Globus pallidus (tissue), 1 donor: ENCODE data around the gene GRHL3.

Experiments used
- DNase-seq: peaks from one replicate; pipeline ENCODE4 v3.0.0-alpha.2; 2015; ENCODE audit warnings: low spot score

Gene GRHL3

GRCh38 chr1:24344090-24344742, 25.1 kb downstream of the GRHL3 start:
- DNase-seq, result no peak

- DNase-seq, result no peak
These were observed 26.2 kb downstream of the GRHL3 start for GRCh38 chr1:24345334-24345733.

DNA sequence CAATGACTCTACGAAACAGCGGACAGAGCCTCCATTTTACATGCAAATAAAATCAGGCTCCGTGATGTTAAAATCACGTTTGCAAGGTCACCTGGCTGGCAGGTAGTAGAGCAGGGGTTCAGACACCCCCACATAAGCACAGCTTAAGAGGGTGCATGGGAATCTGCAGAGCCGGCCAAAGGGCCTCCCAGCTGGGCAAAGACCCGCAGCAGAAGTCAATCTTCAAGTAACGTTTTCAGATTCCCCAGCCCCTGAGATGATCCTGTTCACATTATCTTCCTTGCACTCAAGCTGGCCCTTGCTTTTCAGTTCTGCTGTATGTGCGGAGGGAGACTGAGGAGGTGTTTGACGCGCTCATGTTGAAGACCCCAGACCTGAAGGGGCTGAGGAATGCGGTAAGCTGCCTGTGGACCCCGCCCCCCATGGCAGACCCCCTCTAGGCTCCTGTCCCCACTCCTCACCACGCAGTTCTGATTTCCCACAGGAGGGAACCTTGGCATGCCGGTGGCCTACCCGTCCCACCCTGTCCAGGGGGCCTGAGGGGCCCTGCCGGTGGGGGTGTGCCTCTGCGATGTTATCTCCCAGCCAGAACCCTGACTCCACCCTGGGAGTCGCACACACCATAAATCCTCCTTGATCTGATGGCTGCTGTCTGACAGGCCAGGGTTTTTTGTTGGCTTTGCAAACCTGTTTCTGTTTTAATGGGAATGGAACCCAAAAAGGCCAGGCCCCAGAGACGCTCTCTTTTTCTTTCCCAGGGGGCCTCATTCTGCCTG, 28.2 kb downstream of the GRHL3 start:
- no peak for DNase-seq

DNA sequence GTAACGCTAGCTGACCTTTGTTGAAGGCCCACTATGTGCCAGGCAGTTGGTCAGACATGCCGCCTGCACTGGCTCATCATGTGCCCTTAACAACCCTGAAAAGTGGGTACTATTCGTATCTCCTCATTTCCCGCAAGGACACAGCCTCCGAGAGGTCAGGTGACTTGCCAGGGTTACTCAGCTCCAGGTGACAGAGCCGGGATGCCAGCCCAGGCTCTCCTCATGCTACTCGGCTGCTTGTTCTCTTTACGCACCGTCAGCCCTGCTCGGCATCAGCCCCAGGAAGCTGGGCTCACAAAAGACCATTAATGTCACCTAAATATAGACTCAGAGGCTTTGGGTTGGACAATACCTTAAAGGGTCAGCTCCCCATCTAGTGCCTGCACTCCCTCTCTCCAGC, 29.0 kb downstream of the GRHL3 start:
- DNase-seq, result no peak

DNA sequence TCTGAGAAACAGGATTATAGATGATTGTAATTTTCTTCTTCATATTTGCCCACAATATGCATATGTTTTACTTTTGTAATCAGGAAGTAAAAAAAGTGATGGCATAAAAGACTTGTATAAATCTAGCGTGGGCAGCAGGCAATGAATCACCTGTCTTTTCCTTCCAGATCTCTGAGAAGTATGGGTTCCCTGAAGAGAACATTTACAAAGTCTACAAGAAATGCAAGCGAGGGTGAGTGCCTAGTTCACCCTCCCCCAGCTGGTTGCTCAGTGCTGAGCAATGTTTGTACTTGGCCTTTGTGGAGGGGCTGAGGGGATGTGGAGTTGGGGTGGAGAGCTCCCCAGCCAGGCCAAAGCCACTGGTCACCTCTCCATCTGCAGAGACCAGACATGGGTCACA, 30.7 kb downstream of the GRHL3 start:
- DNase-seq, result no peak

DNA sequence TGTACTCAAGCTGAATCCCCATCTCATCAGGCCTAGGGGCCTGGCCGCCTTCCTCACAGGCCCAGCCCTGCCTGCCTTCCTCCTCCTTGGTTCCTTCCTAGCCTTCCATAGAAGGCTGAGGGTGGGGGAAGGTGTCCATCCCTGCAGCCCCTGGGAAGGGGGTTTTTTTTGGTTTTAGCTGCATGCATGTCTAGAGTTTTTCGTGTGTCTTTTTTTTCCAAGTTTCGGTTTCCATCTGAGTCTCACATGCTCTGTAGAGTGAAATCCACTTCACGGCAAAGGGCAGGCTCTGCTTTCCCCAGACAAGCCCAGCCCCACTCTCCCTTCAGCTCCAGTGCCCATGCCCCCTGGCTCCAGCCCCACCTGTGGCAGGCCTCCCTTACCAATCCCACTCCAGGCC, 32.1 kb downstream of the GRHL3 start:
- no peak for DNase-seq

DNA sequence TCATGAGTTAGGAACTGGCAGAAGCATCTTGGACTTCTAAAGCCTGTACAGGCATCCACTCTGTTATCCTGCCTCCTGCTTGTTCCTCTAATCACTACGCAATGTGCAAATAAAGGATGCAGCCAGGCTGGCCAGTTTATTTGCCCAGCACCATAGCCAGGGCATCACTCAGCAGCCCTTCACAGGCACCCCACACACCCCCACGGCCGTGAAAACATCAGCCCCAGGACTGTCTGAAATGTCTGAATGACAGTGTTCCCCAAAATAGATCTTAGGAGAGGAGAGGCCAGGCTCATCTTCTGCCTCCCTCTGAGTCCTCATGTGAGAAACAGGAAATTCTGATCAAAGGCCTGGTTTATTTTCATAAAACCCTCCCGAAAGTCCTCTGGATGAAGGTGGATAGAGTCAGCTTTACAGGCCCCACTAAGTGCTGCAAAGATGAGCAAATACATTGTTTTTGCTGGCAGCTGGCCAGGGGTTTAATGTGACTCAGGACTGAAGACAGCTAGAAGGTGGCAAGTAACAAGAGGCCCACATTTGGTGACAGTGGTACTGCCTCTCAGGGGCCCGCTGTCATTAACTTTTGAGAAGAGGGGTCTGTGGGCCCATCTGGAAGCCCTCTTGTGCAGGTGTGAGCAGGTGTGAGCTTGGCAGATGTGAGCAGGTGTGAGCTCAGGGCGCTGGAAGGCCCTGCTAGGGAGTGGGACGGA, 32.9 kb downstream of the GRHL3 start:
- DNase-seq, result no peak

DNA sequence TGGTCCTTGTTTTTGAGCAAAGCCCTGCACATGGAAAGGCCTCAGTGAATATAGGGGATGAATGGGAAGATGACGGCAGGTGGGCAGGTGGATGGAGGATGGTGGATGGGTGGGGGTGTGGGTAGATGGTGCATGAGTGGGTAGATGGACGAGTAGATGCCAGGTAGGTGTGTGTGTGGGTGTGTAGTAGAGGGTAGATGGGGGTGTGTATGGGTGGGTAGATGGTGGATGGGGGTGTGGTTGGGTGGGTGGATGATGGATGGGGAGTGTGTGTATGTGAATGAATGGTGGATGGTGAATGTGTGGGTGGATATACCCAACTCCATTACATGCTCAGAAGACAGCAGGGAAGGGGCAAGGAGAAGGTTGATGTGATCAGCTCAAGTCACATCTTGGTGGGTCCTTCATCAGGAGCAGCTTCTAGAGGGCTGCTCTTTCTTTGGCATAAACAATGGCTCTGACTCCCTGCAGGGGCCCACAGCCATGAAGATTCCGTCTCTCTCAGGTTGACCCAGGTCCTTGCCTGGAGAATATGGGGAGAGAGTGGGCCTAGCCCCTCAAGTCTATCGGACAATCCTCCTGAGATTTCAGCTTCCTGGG, 34.2 kb downstream of the GRHL3 start:
- DNase-seq, result no peak

DNA sequence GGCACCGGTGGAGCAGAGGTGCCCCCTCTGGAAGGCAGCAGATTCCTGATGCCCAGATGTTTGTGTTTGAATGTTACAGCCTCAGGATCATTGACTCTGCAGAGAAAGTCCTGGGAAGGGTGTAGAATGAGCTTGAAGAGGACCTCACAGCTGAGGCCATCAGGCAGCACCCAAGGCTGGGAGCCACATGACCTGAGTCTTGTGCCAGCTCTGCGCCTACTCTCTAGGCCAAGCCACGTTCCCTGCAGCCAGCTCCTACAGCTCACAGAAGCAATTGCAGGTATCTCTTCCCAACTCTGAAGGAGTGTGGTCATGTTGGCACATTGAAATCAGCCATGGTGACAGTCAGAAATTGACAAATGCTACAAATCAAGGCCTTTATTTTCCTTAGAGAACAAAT, 36.3 kb downstream of the GRHL3 start:
- DNase-seq, result no peak

DNA sequence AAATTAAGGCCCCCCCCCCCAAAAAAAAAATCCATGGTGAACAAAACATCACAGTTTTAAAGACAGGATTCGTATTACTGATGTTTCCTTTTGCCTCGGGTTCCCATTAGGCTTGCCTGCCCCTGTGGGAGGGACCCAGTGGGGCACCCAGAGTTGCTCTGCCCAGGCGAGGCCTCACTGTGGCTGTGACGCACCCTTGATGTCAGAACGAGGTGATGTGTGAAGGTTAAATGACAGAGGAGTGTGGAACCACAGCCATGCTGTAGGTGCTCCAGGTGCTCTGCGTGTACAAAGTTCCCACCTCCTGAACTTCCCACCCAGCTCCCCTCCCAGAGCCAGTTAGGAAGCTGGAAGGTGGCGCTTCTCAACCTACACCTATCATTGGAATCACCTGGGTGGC, 37.9 kb downstream of the GRHL3 start:
- DNase-seq, result no peak

DNA sequence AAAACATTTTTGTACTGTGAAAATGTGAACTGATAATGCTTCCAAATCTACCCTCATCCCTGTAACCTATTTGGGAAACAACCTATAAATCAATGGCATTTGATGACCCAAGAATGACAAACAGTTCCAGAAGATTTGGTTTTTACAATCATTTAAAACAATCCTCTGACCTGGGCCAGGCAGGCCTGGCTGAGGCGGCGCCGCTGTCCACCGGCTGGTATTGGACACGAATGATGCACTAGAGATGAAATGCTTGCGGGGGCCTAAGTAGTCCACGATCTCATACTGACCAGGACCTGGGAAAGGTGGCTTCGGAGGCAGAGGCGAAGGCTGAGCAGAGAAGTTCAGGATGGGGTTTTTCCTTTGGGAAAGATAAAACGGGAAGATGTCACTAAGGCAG, 41.5 kb downstream of the GRHL3 start:
- no peak for DNase-seq

DNA sequence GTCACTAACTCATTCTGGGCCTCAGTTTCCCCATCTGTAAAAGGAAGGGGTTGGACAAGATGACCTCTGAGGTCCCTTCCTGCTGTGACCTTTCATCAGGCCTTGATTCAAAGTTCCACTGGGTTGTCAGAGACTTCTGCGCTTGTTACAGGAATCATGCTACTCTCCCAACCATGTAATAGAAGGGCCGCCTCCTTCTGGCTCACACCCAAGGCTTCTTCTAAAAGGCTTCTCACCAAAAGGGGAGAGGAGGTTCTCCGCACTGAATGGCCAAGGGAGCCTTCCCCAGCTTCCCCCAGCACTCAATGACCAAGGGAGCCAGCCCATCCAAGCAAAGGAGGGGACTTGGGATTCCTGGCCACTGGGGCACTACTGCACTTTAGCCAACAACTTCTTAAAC, 42.7 kb downstream of the GRHL3 start:
- DNase-seq, result no peak

GRCh38 chr1:24362396-24362795, 43.2 kb downstream of the GRHL3 start:
- no peak for DNase-seq

- DNase-seq, result no peak
These were observed 43.9 kb downstream of the GRHL3 start for GRCh38 chr1:24362982-24363614.

DNA sequence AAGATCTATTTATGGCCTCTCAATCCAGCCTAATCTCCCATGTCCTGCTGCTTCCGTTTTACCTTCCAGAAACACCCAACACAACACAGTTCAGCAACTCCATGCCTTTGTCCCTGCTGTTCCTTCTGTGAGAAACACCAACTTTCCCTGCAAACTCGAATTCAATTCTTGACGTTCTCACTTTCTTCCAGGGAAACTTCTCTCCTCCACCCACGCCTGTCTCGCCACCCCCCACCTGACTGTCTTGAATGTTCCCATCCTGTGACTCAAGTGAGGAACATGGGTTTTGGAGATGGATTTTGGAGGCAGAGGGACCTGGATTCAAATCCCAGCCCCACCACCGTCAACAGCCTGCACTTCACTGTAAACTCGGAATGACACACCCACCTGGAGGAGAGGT, 44.8 kb downstream of the GRHL3 start:
- no peak for DNase-seq

GRCh38 chr1:24364605-24364974, 45.4 kb downstream of the GRHL3 start:
- DNase-seq, result no peak

DNA sequence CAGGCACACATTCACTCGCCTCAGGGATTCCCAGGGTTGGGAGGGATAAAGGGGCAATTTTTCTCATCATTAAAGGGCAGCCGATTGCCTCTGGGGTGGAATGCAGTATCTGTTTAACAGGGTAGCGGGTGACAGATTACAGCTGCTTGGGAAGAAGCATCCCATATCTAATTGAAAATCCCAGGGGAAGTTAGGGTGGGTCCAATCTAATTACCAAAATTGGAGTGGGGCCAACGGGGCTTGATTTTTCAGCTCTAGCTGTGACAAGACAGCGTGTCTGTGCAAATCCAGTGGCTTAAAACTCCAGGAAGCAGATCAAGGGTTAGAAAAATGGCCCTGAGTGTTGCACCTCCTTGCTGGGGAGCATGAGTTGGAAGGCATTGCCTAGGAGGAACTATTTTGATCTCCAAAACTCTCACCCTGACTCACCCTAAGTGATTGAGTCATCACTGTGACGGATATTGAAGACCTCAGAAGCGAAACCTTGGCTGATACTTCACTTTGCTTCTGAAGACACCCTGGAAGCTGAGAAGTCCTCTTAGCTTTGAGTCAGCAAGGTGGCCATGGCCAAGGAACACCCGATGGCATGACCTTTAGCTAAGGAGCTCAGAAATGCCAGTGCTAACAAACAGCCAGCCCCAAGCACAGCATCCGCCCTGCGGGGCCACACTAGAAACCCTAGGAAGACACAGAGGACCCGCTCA, 46.0 kb downstream of the GRHL3 start:
- DNase-seq, result no peak

- DNase-seq, result no peak
These were observed 47.5 kb downstream of the GRHL3 start for GRCh38 chr1:24366707-24367106.

DNA sequence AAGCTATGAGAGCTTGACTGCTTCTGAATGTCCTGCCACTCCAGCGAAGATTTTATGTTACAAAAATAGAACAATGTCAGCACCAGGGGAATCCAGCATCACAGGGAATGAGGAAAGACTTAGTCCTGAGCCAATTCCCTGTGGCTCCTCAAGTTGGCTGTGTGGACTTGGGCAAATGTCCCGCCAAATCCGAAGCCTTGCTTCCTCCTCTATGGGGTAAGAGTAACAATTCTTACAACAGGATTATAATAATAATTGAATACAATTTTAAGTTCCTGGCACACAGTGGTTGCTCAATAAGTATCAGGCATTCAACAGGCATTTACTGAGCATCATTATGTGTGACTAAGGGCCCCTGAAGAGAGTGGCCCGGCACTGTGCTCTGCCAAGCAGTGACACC, 50.0 kb downstream of the GRHL3 start:
- DNase-seq, result no peak

DNA sequence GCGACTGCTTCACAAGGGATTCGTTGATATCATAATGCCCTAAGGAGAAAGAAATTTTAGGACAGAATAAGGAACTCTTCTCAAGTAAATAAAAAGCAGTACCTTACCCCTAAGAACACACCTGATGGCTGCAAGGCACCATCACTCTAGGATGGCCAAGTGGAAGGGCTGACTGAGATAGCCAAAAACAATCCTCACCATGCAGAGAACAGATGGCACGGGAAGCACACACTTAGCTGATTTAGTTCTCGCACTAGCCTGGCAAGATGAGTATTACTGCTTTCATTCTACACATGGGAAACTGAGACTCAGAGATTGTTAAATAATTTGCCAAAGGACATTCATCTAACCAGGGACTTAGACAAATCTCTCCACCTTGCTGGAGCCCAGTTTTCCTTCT, 50.6 kb downstream of the GRHL3 start:
- no peak for DNase-seq

- DNase-seq, result no peak
These were observed 53.9 kb downstream of the GRHL3 start for GRCh38 chr1:24373044-24373443.

DNA sequence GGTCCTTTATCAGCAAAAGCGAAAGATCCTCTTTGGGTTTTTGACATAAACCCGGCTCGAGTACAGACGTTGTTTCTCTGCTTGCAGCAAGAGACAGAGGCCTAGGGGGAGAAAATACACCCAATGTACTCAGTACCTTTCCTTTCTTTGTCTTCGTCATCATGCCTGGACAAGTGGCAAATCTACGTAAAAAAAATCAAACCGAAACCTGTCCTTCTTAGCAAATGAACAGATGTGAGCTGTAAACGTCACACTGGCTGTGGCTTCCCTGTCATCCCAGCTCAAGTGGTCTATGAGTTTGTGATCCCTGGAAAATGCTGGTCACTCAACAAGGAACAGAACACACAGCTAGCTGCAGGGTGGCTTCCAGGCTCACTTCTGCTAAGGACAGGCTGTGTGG, 54.6 kb downstream of the GRHL3 start:
- no peak for DNase-seq
